Peyer's patch (tissue), 4 donors: ENCODE measurements around the gene SOX18.

Experiments
- POLR2A ChIP-seq, 2 donors: fragments of 450-650 bp; IDR thresholded peaks; one replicate each; pipeline ENCODE4 v1.5.1; 2017; ENCODE audit warnings: antibody characterized with exemption in 2 of 2, mild to moderate bottlenecking in 2 of 2, moderate library complexity in 2 of 2
- TF ChIP-seq, protein P1 (sequence below), 6 experiments: fragments of 450-650 bp in 4 of 6; fragments of 200-600 bp in 2 of 6; sonication (generic) in 1 of 6; IDR thresholded peaks; one replicate each; pipeline ENCODE4 v1.5.1; 2017 to 2019; ENCODE audit warnings: antibody characterized with exemption in 6 of 6, mild to moderate bottlenecking in 3 of 6, moderate library complexity in 1 of 6

GRCh38 chr20:64064145-64064698 lies 14.8 kb upstream of the SOX18 start:
- TF ChIP-seq, protein P1, sequence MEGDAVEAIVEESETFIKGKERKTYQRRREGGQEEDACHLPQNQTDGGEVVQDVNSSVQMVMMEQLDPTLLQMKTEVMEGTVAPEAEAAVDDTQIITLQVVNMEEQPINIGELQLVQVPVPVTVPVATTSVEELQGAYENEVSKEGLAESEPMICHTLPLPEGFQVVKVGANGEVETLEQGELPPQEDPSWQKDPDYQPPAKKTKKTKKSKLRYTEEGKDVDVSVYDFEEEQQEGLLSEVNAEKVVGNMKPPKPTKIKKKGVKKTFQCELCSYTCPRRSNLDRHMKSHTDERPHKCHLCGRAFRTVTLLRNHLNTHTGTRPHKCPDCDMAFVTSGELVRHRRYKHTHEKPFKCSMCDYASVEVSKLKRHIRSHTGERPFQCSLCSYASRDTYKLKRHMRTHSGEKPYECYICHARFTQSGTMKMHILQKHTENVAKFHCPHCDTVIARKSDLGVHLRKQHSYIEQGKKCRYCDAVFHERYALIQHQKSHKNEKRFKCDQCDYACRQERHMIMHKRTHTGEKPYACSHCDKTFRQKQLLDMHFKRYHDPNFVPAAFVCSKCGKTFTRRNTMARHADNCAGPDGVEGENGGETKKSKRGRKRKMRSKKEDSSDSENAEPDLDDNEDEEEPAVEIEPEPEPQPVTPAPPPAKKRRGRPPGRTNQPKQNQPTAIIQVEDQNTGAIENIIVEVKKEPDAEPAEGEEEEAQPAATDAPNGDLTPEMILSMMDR (IDR thresholded peaks at IDR 0.05) = no peak
- no peak for TF ChIP-seq POLR2A (IDR thresholded peaks at IDR 0.05)
